ENCODE data around the gene COL6A2.
"Not testable (repeated sequence)": the region's sequence is repeated elsewhere in the genome, so short reads cannot be mapped to it uniquely, and the experiment has no call there.

The COL6A2 gene

GRCh38 chr21:46141767-46142581 lies 44.1 kb downstream of the COL6A2 start:
- no peak for DNase-seq (ENCODE audit: low read depth in 1 of 2, low spot score in 1 of 2)

DNA sequence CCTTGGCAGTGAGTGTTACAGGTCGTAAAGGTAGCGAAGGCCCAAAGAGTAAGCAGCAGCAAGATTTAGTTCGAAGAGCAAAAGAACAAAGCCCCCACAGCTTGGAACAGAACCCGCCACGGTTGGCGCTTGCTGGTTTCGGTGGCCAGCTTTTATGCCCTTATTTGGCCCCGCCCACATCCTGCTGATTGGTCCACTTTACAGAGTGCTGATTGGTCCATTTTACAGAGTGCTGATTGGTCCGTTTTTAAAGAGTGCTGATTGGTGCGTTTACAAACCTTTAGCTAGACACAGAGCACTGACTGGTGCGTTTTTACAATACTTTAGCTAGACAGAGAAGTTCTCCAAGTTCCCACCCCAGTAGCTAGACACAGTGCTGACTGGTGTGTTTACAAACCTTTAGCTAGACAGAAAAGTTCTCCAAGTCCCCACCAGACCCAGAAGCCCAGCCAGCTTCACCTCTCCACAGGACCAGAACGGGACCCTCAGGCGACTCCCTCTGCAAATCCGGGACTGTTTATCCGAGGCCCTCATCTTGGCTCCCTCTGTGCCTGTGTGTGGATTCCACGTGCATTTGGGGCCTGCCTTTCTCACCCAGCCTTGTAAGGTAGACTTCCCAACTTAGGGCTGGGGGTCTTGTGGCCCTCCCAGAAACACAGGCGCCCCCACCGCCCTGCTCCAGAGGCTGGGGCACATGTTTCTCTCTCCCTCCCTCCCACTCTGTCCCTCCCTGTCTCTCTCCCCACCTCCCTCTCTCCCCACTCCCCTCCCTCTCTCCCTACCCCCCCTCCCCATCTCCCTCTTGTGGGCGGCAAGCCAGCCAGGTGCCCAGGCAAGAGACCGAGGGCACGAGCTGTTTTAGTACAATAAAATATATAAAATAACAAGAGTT lies 44.9 kb downstream of the COL6A2 start:
- no peak for DNase-seq (ENCODE audit: low read depth in 1 of 2, low spot score in 1 of 2)

DNA sequence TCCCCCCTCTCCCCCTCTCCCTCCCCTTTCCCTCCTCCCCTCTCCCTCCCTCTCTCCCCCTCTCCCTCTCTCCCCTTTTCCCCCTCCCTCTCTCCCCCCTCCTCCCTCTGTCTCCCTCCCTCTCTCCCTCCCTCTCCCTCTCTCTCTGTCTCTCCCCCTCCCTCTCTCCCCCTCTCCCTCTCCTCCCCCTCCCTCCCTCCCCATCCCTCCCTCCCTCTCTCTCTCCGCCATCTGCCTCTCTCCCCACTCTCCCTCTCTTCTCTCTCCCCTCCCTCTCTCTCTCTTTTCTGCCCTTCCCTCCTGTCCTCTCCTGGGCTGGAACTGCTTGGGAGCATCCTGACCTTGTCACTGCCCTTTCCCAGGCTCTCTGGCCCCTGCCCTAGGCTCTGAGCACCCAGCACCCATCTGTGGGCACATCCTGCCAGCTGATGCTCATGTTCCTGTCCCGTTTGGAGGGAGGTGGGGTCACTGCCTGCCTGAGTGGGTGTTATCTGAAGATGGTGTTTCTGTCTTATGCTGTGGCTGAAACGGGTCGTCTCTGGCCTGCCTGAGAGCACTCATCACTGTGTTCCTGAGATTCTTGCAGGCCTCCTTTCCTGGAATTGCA lies 46.7 kb downstream of the COL6A2 start:
- DNase-seq (ENCODE audit: low read depth in 1 of 2, low spot score in 1 of 2), result no peak

DNA sequence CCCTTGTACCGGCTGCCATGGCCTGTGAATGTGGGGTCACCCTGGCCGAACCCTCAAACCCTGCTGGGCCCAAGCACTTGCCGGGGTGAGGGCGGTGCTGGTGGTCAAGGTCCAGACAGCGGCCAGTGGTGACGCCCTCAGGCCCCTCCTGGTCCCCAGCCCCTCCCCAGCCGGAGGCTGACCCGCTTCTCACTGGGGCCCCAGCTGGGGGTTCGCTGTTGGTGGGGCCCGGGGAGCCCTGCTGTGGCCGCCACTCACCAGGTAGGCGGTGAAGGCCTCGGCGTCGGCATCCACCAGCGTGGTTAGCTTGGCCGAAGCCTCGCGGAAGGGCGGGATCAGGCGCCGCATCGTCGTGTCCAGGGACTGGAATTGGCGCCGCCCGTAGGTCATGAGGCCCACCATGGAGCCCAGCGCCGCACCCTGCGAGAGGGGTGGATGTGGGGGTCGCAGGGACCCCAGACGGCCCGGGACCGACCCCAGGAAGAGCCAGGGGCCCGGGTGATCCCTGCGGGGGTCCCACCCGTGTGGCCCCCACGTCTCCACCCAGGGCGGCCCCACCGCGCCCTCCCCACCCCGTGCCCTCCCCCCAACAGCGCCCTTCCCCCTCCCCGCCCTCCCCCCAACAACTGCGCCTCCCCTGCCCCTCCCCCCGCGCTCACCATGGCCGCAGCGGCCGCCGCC lies 47.4 kb downstream of the COL6A2 start:
- no peak for DNase-seq (ENCODE audit: low read depth in 1 of 2, low spot score in 1 of 2)

DNA sequence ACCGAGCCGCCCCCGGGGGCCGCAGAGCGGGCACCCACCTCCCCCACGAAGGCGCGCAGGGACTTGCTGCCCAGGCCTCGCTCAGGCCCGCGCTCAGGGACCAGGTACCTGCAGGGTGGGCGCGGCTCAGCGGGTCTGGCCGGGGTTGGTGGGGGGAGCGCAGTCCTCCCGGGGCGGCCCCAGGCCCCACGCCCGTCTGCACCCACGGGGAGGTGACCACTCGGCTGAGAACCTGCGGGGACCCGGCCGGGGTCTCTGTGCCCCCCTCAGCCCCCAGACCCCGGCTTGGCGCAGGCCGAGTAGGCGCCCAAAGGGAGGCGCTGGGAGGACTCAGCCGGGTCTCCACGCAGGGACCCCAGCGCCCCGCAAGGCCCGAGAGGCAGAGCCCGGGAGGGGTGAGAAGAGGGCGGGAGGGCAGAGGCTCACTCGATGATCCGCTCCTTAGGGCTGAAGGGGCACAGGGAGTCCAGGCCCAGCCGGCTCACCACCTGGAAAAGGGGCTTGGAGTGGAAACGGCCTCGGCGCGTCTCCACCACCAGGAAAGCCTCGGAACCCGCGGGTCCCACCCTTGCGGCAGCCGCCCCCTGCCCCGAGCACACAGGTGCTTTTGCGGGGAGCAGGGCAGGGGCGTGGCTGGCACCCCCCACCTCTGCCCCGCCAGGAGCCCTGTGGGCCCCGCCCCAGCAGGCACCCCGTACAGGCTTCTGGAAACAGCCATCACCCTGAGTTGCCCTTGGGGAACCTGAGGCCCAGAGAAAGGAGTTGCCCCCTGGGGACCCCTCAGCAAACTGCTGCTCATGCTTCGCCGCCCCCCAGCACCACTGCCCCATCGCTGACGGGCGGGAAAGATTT lies 48.2 kb downstream of the COL6A2 start:
- DNase-seq (ENCODE audit: low read depth in 1 of 2, low spot score in 1 of 2), result no peak

DNA sequence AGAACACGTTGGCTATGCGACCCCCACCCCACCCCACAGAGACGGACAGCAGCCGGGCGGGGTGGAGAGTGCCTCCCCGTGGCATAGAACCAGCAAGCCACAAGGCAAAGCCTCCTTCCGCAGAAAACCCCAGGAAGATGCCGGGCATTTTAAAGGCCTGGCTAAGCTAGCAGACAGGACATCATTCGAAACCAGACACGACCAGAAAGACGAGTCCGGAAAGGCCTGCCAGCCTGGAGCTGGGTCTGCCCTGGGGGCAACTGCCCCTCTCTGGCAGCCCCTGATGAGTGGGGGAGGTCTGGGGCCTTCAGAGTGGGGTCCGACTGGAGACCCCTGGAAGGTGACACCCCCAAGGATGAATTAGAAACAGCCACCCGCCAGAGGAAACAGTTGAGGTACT lies 48.9 kb downstream of the COL6A2 start:
- no peak for DNase-seq (ENCODE audit: low read depth in 1 of 2, low spot score in 1 of 2)

GRCh38 chr21:46147429-46147828 lies 49.5 kb downstream of the COL6A2 start:
- DNase-seq (ENCODE audit: low read depth in 1 of 2, low spot score in 1 of 2), result not testable (repeated sequence)

GRCh38 chr21:46148106-46148505 lies 50.2 kb downstream of the COL6A2 start:
- DNase-seq (ENCODE audit: low read depth in 1 of 2, low spot score in 1 of 2), result no peak

- DNase-seq (ENCODE audit: low read depth in 1 of 2, low spot score in 1 of 2), result no peak
These were observed 51.4 kb downstream of the COL6A2 start for GRCh38 chr21:46149205-46149901.

GRCh38 chr21:46150073-46150472 lies 52.2 kb downstream of the COL6A2 start:
- no peak for DNase-seq (ENCODE audit: low read depth in 1 of 2, low spot score in 1 of 2)

DNA sequence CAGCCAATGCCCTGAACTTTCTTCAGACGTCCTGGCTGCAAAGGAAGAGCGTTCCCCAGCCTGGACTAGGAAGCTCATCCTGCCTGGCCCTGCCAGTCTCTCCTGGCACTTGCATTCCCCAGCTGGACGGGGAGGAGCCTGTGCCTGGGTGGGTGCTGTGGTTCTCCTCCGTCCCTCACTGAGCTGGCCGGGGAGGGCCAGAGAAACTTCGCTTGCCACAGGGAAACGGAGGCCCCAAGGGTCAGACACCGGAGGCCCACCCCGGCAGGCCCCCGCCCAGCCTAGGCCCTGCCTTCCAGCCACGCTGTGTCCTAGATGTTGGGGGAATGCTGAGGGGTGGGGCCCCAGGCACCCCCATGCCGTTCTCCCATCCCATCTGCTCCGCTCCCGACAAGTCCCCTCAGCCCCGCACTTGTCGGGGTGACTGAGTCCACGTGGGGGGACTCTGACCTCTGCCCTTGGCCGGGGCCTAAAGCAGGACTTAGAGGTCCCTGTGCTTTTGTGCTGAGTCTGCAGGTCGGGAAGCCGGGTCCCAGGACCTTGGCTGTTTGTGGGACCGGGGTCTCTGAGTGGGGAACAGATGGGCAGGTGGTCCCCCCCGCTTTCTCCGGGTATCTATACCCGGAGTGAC lies 52.7 kb downstream of the COL6A2 start:
- no peak for DNase-seq (ENCODE audit: low read depth in 1 of 2, low spot score in 1 of 2)

DNA sequence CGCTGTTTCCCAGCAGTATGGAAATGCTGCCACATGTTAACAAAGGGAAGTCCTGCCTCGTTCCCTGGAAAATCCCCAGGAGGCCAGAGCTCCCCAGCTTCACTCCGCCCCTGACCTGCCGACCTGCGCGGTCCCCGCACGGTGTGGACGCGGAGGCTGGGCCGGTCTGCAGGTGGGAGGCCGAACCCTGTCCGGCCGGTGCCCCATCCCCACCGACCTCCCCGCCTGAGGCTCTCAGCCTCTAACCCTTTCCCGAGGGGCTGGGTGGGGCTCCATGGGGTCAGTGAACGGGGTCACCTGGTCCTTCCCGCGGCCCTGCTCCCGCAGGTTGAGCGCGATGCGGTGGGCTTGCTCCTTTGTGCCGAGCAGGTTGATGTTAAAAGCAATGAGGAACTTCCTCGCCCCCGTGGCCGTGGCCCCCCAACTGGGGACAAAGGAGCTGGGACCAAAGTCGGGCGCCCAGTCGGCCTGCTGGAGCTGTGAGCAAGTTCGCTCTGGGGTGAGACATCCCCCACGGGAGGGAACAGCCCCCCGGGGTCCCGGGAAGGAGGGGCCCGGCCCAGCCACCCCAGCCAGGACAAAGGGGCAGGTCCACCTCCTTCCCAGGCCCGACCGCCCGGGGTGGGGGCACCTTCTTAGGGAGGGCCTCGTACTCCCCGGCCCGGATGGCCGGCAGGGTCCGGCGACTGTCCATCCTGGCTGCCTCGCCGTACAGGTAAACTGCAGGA lies 53.5 kb downstream of the COL6A2 start:
- no peak for DNase-seq (ENCODE audit: low read depth in 1 of 2, low spot score in 1 of 2)

- DNase-seq (ENCODE audit: low read depth in 1 of 2, low spot score in 1 of 2), result no peak
These were observed 54.3 kb downstream of the COL6A2 start for GRCh38 chr21:46151989-46152926.

GRCh38 chr21:46152927-46153246 lies 55.0 kb downstream of the COL6A2 start:
- DNase-seq (ENCODE audit: low read depth in 1 of 2, low spot score in 1 of 2), result no peak

DNA sequence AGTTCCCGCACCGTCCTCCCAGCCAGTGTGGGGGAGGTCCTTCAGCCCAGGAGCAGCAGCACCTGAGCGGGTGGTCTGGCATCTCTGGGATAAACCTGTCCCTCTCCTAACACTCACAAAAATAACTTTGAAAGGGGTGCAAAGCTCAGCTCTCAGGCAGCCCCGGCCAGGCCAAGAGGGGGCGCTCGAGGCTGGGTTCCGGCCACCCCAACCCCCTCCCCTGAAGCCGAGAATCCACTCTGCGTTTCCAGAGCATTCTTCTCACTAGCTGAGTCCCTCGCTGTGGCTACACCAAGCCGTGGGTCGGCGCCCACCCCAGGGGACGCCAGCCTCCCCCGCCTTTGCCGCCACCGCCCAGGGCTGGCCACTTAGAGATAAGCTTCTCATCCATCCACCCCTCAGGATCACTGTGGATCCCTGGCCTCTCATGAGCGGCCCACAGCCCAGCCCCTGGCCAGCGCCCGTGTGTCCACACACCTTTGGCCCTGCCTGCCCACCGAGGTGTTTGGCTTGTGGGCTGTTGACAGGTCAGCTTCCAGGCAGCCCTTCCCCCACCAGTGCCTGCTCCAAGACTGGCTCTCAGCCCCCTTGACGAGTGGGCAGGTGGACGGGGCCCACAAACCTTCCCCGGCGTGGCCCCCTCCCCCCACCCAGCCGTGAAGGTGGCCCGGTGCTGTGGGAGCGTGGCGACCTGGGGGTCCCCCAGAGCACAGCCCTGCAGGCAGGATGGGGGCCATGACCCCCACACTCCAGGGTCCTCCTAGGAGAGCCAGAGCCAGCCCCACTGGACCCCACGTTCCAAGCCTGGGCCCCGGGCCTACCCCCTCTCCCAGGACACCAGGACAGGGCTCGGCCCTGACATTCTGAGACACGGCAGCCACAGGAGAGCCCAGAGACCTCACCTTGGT lies 55.6 kb downstream of the COL6A2 start:
- peak in 1 of 2 donors; percentile 18 for DNase-seq (ENCODE audit: low read depth in 1 of 2, low spot score in 1 of 2)

- no peak for DNase-seq (ENCODE audit: low read depth in 1 of 2, low spot score in 1 of 2)
These were observed 56.4 kb downstream of the COL6A2 start for GRCh38 chr21:46154155-46154954.

All from activated CD4-positive, alpha-beta T cell treated with anti-CD3 and anti-CD28 coated beads, Interleukin-2, amount 50 U/mL, for 24 hours (primary cell).